HG03095 (cell line): ENCODE results near the gene HSD17B3.
"Not testable (repeated sequence)": the region's sequence is repeated elsewhere in the genome, so short reads cannot be mapped to it uniquely, and the experiment has no call there.

Experiments used
- ATAC-seq: cut with Tn5 transposase; IDR thresholded peaks from one replicate; pipeline ENCODE4 v1.9.1; 2021; ENCODE audit warnings: moderate library complexity; ENCODE audit not compliant: unreplicated experiment

The HSD17B3 gene

GRCh38 chr9:96201140-96201539 lies 100.8 kb downstream of the HSD17B3 start:
- ATAC-seq, result no peak

DNA sequence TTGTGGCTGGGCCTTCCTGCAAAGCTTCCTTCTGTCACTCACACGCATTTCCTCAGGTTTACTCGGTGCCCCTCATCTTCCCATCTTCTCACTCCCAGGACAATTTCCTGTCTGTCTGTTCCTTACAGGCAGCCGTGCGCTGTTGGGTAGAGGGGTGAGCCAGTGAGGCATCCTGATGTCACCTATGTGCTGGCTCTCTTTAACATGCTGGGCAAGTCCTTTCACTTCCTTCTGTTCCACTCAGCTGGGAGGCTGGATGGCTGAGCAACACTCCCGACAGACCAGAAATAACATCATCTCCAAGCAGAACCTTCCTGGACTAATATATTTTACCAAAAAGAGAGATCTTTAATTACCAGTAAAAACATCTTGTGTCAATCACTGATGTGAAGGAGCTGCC lies 103.0 kb downstream of the HSD17B3 start:
- ATAC-seq, result no peak

DNA sequence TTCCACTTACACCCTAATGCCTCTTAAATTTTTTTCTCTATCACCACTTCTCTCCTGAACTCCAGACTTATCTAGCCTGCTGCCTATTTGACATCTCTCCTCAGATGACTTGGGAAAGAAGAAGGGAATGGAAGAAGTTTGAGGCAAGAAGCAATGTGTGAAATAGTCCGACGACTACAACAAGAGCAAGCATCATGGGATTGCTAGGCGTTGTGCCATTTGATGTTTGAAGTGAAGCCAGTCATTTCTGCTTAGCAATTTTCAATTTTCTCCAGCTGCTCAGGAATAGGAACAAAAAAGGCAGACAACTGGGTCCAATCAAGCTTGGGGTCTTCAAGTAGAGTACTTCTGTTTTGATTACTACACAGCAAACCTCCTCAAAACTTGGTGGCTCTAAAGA lies 106.4 kb downstream of the HSD17B3 start:
- ATAC-seq, result no peak

DNA sequence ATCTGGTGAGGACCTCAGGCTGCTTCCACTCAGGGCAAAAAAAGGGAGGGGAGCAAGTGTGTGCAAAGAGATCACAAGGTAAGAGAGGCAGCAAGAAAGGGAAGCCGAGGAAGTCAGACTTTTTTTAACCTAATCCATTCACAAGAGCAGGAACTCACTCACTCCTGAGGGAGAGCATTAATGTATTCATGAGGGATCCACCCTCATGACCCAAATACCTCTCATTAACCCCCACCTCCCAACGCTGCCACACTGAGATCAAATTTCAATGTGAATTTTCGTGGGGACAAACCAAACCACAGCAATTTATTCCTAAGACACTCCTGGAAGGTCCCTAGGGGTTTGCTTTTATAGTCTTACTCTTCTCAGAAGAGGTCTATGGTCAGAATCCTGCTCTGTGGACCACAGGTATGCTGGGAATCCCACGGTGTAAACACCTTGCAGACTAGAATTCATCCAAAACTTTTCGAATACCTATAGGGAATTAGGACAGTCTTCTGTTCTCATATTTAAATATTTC lies 108.7 kb downstream of the HSD17B3 start:
- ATAC-seq, result no peak

- no peak for ATAC-seq
Observed at GRCh38 chr9:96192710-96193109, 109.3 kb downstream of the HSD17B3 start.

DNA sequence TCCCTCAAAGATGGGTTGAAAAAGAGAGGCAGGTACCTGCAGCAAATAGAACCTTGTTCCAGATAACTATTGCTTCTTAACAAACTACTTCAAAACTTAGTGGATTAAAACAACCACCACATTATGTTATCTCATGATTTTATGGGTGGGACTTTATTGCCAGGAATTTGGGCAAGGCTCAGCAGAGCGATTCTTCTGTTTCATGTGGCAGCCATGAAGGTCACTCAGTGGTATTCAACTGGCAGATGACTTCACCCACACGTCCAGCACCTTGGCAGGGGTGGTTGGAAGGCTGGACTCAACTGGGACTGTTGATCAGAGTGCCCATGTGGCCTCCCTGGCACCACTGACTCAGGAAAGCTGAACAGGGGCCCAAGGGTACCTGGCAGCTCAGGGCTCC lies 112.0 kb downstream of the HSD17B3 start:
- ATAC-seq, result no peak

DNA sequence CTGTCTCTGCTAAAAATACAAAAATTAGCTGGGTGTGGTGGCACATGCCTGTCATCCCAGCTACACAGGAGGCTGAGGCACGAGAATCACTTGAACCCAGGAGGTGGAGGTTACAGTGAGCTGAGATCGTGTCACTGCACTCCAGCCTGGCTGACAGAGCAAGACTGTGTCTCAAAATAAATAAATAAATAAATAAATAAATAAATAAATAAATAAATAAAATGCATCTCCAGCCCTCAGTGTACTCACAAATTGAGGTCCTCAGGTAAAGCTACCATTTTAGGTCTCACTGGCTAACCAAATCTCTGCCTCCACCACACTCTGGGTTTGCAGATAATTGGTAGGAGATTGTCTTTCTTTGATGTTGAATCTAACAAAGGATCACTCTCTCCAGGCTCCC lies 112.4 kb downstream of the HSD17B3 start:
- ATAC-seq, result not testable (repeated sequence)

- no peak for ATAC-seq
Observed at GRCh38 chr9:96188571-96188970, 113.4 kb downstream of the HSD17B3 start.

DNA sequence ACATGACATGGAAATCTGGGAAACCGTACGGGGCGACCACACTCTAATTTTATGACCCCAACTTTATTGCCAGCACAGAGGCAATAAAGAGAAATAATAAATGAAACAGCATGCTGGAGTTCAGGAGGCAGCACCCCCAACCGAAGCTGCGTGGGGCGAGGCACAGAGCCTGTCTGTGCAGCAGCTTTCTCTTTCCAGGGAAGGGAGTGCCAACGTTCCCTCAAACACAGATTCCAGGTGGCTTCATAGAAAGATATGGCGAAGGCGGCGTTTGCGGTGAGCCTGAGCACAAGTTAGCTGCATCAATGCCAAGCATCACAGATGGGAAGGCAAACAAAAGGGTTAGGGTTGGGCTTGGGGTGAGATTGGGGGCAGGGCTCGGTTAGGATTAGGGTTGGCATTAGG lies 114.8 kb downstream of the HSD17B3 start:
- ATAC-seq, result no peak

DNA sequence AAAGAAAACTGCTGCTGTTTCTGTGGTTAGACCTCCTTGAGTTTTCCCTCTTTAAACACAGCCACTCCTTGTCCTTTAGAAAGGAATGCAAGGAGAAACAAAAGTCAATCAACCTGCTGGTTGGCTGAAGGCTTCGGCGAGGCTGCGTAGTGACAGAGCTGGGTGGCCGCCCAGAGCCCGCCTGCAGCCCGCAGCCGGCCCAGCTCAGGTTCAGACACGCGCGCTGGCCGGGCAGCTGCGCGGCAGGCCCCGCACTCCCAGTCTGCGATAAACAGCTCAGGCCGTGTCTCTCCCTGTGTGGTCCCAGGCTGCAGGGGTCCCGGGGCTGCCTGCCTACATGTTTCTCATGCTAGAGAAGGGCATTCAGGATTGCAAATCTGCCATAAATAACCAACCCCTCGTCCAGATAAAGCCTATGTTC lies 115.4 kb downstream of the HSD17B3 start:
- ATAC-seq, result no peak

- no peak for ATAC-seq
Observed at GRCh38 chr9:96185518-96186156, 116.3 kb downstream of the HSD17B3 start.
